Measurements from ENCODE around the gene MPDZ.
A peak's percentile ranks its signal among the peaks of the same experiment; 100 is the strongest.

The MPDZ gene

DNA sequence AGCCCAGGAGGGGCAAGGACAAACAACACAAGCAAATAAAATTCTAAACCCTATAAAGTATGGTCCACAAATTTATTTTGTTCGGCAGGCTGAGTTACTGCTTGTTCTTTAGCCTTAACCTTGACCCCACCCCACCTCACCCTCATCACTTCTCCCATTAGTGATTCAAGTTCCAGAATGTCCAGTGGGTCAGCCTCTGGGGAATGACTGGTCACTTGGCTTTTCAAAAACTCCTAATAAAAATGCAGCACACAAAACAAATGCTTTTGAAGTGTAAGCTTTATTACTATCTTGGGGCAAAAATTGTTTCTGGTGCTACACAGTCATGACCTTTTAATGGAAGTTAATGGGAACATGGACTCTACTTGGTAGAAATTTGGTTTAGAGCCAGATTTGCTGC lies 142.1 kb downstream of the MPDZ start:
- no peak for DNase-seq (ENCODE audit: low spot score)

DNA sequence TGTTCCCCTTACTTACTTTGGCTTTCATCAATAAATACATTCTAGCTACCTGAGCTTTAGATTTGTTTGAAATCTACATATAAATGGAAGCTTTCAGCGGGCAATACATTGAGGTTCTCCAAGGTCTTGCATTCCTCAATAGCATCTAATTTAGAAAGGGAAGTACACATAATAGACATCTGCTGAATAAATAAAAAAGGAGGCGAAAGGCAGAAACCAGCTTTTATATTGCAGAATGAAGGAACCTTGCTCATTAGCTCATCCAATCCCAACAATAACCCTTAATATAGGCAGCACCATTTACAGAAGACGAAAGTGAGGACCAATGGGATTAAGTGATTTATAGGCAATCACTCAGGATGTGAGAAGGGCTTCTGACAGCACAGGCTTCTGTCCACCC lies 147.5 kb downstream of the MPDZ start:
- DNase-seq (ENCODE audit: low spot score) = no peak

- no peak for DNase-seq (ENCODE audit: low spot score)
Observed at GRCh38 chr9:13131416-13131815, 148.1 kb downstream of the MPDZ start.

- no peak for DNase-seq (ENCODE audit: low spot score)
Observed at GRCh38 chr9:13128266-13128860, 151.1 kb downstream of the MPDZ start.

- DNase-seq (ENCODE audit: low spot score) = no peak
Observed at GRCh38 chr9:13127131-13127530, 152.4 kb downstream of the MPDZ start.

- no peak for DNase-seq (ENCODE audit: low spot score)
Observed at GRCh38 chr9:13125261-13125660, 154.2 kb downstream of the MPDZ start.

- DNase-seq (ENCODE audit: low spot score) = peak; percentile 32
Observed at GRCh38 chr9:13122756-13123369, 156.6 kb downstream of the MPDZ start.

GRCh38 chr9:13118313-13118712 lies 161.2 kb downstream of the MPDZ start:
- DNase-seq (ENCODE audit: low spot score) = no peak

DNA sequence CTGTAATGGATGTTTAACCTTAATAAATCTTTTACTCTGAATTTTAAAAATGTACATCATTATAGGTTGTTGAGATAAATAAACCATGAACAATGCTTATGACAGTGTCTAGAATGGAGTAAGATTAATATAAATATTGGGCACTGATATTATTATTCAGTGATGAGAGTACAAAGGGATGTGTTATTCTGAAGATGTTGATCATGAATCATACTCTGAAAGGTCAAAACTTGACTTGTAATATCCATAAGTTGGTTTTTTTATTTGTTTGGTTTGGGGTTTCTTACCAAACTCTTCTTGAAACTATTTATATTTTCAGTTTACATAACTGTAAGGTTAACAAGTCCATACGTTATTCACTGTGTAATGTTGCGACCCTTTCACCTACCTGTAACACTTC lies 163.2 kb downstream of the MPDZ start:
- no peak for DNase-seq (ENCODE audit: low spot score)

- no peak for DNase-seq (ENCODE audit: low spot score)
Observed at GRCh38 chr9:13113751-13114150, 165.7 kb downstream of the MPDZ start.

- DNase-seq (ENCODE audit: low spot score) = peak; percentile 10
Observed at GRCh38 chr9:13113216-13113615, 166.3 kb downstream of the MPDZ start.

DNA sequence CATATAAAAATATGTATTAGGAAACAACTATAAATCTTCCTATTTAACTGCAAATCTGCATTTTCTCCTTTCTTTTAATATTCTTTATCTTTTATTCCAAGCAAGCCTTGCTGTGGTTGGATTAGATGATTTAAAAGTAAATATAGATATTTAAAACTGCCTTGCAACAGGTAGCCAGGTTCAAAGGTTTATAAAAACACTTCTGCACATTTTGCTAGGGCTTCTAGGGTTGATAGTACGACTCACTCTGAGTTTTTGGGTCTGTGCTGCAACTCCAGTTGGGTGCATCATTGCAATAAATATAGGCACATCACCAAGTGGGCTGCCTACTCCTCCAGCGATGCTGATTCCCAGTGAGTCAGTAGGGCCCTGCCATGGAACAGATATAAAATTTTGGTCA lies 167.7 kb downstream of the MPDZ start:
- no peak for DNase-seq (ENCODE audit: low spot score)

DNA sequence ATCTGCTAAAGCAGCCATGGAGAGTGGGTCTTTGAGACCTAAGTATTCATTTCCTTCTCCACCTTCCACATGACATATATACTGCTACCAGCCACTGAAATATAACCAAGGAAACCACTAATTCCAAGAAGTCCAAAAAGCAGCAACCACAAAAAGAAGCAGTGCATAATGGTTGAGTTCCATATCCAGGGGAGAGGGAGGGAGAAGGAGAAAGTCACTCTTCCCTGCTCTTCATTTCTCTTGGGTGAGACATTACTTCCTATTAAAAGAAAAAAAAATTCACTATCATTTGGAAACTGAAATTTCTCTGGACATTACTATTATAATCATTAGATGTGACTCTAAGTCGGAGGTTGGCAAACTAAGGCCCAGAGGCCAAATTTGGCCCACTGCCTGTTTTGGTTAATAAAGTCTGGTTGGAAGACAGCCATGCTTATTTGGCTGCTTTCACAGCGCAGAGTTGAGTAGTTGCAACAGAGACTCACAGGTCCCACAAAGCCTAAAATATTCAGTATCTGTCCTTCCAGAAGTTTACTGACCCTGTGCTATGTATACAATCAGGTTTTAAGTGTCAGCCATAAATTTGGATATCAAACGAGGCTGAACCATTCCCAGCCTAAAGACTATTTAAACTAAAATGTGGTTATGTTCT lies 168.6 kb downstream of the MPDZ start:
- DNase-seq (ENCODE audit: low spot score) = peak; percentile 55

DNA sequence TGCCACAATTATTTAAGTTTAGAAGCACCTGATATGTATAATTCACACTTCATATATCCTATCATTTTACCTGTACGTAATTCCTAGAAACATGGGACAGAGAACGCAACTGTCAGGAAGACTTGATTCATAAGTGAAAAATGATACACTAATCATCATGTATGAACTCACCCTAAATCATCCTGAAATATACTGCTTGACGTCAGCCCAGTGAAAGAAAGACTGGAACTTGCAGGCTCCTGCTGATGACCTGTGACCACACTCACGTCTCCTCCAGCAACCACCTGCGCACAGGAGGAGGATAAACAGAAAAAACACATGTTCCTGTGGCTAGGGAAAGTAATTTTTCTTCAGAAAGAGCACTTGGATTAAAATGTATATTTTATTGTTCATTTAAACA lies 169.7 kb downstream of the MPDZ start:
- no peak for DNase-seq (ENCODE audit: low spot score)

- DNase-seq (ENCODE audit: low spot score) = no peak
Observed at GRCh38 chr9:13107008-13107407, 172.5 kb downstream of the MPDZ start.

GRCh38 chr9:13100914-13101572 lies 178.4 kb downstream of the MPDZ start:
- no peak for DNase-seq (ENCODE audit: low spot score)

DNA sequence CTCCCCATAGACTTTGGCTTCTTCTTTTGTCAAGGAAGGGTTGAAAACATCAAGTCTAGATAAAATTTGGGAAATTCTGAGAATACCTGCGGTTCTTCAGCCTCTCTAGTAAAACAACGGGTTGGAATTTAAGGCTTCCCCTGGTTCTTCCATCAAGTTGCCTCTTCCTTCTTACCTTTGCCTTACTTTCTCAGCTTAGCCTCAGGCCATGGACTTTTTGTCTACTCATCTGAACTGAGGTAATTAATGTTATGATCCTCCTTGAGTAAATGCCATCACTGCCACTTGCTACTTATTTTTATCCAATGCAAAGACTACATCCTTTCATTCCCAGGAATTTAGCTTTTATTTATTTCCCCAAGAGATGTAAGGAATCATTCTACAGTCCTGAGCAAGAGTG lies 184.4 kb downstream of the MPDZ start:
- DNase-seq (ENCODE audit: low spot score) = no peak

DNA sequence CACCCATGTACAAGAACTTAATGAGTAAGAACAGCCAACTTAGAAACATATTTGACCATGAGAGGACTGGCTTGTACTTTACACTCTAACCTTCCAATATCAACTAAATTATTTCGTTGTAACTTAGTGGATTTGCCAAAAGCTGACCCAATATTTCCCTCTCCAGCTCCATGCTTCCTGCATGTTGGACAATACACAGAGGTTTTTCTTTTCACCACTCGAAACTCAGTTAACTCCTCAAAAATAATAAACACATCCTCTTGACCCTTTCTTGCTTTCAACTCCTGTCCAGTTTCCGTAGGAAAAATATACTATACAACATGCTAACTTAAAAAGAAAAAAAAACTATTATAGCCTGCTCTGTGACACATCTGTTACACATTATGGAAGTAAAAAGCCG lies 188.9 kb downstream of the MPDZ start:
- DNase-seq (ENCODE audit: low spot score) = no peak

- DNase-seq (ENCODE audit: low spot score) = no peak
Observed at GRCh38 chr9:13089666-13090065, 189.8 kb downstream of the MPDZ start.

DNA sequence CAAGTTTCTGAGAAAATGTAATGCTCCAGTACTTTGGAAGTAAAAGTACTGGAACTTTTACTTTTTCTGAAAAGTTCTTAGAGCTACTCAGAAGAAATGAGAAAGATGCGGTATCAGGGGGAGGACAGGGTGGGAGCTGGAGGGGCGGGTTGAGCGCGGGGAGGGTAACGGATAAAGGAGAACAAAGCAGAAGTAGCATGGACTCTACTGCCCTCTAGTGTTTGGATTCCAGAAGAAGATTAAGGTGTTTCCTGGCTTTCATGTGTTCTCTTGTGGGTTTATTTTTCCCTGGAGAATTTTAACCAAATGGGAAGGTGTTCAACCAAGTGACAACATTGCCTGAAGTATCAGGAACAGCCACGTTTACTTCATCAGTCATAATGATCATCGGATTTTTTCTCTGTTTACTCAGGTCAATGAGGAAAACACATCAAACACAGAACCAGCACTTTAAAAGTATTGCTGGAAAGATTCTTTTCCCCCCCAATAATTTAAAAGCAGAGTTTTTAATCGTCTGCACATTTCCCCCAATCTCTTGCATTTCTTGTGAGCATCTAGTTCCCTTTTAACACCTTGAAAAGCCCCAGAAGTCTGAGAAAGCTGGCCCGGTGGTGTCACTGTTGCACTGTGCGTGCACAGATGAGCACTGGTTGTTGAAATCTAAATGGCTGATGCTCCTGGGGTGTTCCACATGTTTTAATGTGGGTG lies 190.6 kb downstream of the MPDZ start:
- DNase-seq (ENCODE audit: low spot score) = peak; percentile 67

DNA sequence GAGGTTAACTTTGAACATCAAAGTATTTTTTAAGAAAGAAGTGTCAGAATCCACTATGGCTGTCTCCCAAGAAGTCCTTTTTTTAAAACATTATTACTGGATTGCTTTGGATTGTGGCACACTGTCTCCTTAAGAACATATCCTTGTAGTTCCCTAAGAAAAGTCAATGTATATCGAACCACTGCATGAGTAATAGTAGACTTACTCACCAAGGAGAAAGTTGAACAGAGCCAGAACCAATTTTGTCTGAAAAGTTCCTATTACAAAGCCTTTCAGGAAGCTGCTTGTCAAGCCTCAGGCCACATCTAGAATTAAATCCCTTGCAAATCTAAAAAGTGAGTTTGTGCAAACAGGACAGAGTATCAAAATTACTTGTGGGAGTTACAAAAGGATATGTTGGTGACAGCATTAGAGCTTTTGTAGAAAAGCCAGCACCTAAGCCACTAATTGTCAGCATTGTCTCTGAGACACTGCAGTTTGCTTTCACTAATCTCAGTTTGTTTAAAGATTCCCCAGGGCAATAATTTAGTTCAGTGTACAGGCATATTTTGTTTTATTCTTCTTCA lies 195.4 kb downstream of the MPDZ start:
- no peak for DNase-seq (ENCODE audit: low spot score)

- DNase-seq (ENCODE audit: low spot score) = no peak
Observed at GRCh38 chr9:13083366-13083765, 196.1 kb downstream of the MPDZ start.
